SU-DHL-6 (cell line): ENCODE measurements around the gene HLF.

ENCODE experiments used
- H2AFZ ChIP-seq: fragments of 200-600 bp; sonication (generic); 2 replicates; pipeline ENCODE4 v1.6.1; 2014; ENCODE audit warnings: low read depth, mild to moderate bottlenecking, moderate library complexity, mixed read lengths, antibody characterized with exemption, low read length; ENCODE audit not compliant: severe bottlenecking
- H3F3A ChIP-seq: fragments of 200-600 bp; shearing (Covaris generic); 2 replicates; pipeline ENCODE4 v1.6.0; 2016; ENCODE audit warnings: antibody characterized with exemption, mild to moderate bottlenecking; ENCODE audit not compliant: insufficient read depth
- H3K27ac ChIP-seq: fragments of 200-600 bp; sonication (generic); 2 replicates; pipeline ENCODE4 v1.5.1; 2016; ENCODE audit warnings: low read depth, mild to moderate bottlenecking, low read length, moderate library complexity, mixed read lengths
- H3K27me3 ChIP-seq: fragments of 200-600 bp; sonication (generic), shearing (Covaris generic); 2 replicates; pipeline ENCODE4 v1.6.0; 2014; ENCODE audit warnings: mild to moderate bottlenecking, low read length
- H3K36me3 ChIP-seq: fragments of 200-600 bp; sonication (generic); 2 replicates; pipeline ENCODE4 v1.6.1; 2014; ENCODE audit warnings: mild to moderate bottlenecking, low read length, mixed read lengths
- H3K4me2 ChIP-seq: fragments of 300-600, 200-600 bp; shearing (Covaris generic), sonication (generic); 2 replicates; pipeline ENCODE4 v1.6.0; 2014; ENCODE audit warnings: low read length, low read depth, mild to moderate bottlenecking; ENCODE audit not compliant: poor library complexity, severe bottlenecking
- H3K4me3 ChIP-seq: fragments of 200-600 bp; sonication (generic); 2 replicates; pipeline ENCODE4 v1.5.1; 2014; ENCODE audit warnings: antibody characterized with exemption, low read length, mild to moderate bottlenecking, mixed read lengths; ENCODE audit not compliant: insufficient read depth, poor library complexity, severe bottlenecking
- H3K79me2 ChIP-seq: fragments of 200-600 bp; sonication (generic); 2 replicates; pipeline ENCODE4 v1.6.1; 2014; ENCODE audit warnings: mild to moderate bottlenecking, low read length, moderate library complexity; ENCODE audit not compliant: insufficient read depth
- H3K9ac ChIP-seq: fragments of 200-600 bp; sonication (generic); 2 replicates; pipeline ENCODE4 v1.7.0; 2014; ENCODE audit warnings: mild to moderate bottlenecking, low read length
- H3K9me2 ChIP-seq: fragments of 200-600 bp; sonication (generic); replicated peaks from 2 replicates; pipeline ENCODE4 v1.6.1; 2014; ENCODE audit warnings: low read length; ENCODE audit not compliant: insufficient read depth
- H3K9me3 ChIP-seq: fragments of 200-600 bp; sonication (generic); 2 replicates; pipeline ENCODE4 v1.6.1; 2014; ENCODE audit warnings: low read length, mixed read lengths; ENCODE audit not compliant: insufficient read depth
- H4K20me1 ChIP-seq: fragments of 200-600 bp; sonication (generic); 2 replicates; pipeline ENCODE4 v1.6.1; 2014; ENCODE audit warnings: low read depth, mild to moderate bottlenecking, antibody characterized with exemption, low read length, moderate library complexity, mixed read lengths
- EZH2phosphoT487 ChIP-seq: fragments of 200-600 bp; sonication (generic), shearing (Covaris generic); conservative IDR thresholded peaks from 2 replicates; pipeline ENCODE4 v1.6.1; 2018; ENCODE audit warnings: mild to moderate bottlenecking, antibody characterized with exemption, low read length, moderate library complexity, mixed read lengths
- TF ChIP-seq, protein P1 (sequence below): fragments of 200-600 bp; sonication (generic); IDR thresholded peaks from one replicate; pipeline ENCODE4 v1.5.1; 2017; ENCODE audit warnings: antibody characterized with exemption, mild to moderate bottlenecking, low read length, moderate library complexity; ENCODE audit not compliant: insufficient read depth, poor library complexity, severe bottlenecking

The HLF gene

DNA sequence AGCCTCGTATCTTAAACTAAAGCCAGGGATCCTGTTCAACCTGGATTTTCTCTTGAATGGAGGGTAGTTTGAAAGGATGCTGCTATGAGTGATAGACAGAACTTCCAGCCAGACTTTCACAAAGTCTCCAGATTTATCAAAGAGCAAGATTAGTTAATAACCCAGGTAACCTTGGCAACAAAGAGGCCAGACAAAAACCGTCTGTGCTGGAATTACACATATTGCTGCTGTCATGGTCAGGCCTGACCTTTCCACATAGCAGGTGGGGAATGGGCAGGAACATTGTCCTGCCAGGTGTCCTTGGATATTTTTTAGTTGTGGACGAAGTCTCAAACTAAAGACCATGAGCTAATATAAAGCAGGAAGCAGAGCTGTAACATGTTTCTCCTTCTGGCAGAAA lies 52.5 kb downstream of the HLF start:
- TF ChIP-seq, protein P1, sequence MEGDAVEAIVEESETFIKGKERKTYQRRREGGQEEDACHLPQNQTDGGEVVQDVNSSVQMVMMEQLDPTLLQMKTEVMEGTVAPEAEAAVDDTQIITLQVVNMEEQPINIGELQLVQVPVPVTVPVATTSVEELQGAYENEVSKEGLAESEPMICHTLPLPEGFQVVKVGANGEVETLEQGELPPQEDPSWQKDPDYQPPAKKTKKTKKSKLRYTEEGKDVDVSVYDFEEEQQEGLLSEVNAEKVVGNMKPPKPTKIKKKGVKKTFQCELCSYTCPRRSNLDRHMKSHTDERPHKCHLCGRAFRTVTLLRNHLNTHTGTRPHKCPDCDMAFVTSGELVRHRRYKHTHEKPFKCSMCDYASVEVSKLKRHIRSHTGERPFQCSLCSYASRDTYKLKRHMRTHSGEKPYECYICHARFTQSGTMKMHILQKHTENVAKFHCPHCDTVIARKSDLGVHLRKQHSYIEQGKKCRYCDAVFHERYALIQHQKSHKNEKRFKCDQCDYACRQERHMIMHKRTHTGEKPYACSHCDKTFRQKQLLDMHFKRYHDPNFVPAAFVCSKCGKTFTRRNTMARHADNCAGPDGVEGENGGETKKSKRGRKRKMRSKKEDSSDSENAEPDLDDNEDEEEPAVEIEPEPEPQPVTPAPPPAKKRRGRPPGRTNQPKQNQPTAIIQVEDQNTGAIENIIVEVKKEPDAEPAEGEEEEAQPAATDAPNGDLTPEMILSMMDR, result no peak
- no peak for TF ChIP-seq EZH2phosphoT487
- no peaks in the 10 kb centered on the region for H3K79me2 ChIP-seq
- no peak overlapping the region for H3K4me3 ChIP-seq
- H2AFZ ChIP-seq, result no peak overlapping the region
- H3K9ac ChIP-seq, result no peak overlapping the region
- no peaks in the 10 kb centered on the region for H3K27me3 ChIP-seq
- no peaks in the 10 kb centered on the region for H3F3A ChIP-seq
- H3K36me3 ChIP-seq, result no peaks in the 10 kb centered on the region
- no peaks in the 10 kb centered on the region for H3K9me3 ChIP-seq
- no peaks in the 10 kb centered on the region for H3K9me2 ChIP-seq
- H4K20me1 ChIP-seq, result no peaks in the 10 kb centered on the region
- no peak overlapping the region for H3K4me2 ChIP-seq
- H3K27ac ChIP-seq, result no peak overlapping the region

DNA sequence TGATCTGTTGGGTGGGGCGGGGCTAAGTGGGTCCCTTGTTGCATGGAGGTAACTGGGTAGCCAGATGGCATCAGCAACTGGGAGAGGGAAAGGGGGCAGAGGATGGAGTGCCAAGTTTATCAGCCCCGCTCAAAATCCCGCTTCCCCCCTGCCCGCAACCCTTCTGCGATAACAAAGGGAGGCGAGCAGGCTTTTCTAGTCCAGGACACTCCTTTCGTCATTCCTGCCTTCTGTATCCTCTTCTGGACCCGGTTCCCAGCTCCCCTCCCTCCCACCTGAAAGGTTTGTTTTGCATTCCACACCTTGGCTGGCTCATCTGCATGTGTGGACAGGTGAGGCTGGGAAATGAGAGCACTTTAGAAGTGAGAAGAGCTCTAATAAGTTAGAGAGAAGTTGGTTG lies 53.3 kb downstream of the HLF start:
- H3K27ac ChIP-seq, result no peak overlapping the region
- H3K36me3 ChIP-seq, result no peaks in the 10 kb centered on the region
- no peaks in the 10 kb centered on the region for H4K20me1 ChIP-seq
- no peaks in the 10 kb centered on the region for H3K9me3 ChIP-seq
- H3K4me2 ChIP-seq, result no peak overlapping the region
- H3K9me2 ChIP-seq, result no peaks in the 10 kb centered on the region
- H3K4me3 ChIP-seq, result no peak overlapping the region
- no peaks in the 10 kb centered on the region for H3K79me2 ChIP-seq
- TF ChIP-seq, protein P1, result no peak
- no peak for TF ChIP-seq EZH2phosphoT487
- H2AFZ ChIP-seq, result no peak overlapping the region
- no peaks in the 10 kb centered on the region for H3F3A ChIP-seq
- no peaks in the 10 kb centered on the region for H3K27me3 ChIP-seq
- H3K9ac ChIP-seq, result no peak overlapping the region

DNA sequence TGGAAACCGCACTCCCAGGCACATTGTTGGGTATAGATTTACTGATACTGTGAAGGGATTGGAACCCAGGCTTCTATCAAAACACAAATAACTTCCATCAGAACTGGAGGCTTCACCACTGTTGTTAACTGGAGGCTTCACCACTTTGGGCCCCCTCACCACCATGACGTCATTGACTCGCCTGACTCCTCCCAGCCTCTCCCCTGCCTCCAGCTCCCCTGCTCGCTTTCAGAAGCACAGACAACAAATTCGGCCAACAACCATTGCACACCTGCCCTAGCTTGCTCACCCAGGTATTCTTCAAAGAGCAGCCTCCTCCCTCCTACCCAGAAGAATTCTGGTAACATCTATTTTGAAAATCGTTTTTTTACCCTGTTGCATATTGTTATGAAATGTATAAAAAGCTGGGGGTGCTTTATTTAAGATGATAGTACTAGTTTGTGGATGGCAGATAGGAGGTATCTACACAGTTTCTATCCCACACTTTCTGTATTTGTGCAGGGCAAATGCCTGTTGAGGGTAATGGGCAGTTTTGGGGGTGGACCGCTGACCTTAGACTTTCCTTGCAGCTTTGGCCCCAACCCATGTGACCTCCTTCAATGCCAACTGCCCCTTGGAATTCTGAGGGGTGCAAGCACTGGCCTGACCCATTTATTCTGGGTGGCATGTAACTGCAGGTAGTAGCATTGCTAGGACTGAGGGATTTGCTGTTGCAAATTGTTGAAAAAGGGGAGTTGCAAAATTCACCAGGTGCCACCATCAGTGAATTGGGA lies 54.1 kb downstream of the HLF start:
- Histone ChIP-seq H3K9me3 (no peaks in the 10 kb centered on the region), H3F3A (no peaks in the 10 kb centered on the region), H3K4me2 (no peak overlapping the region), H3K9ac (no peak overlapping the region), H3K36me3 (no peaks in the 10 kb centered on the region), H3K27ac (no peak overlapping the region), H4K20me1 (no peaks in the 10 kb centered on the region), H3K79me2 (no peaks in the 10 kb centered on the region), H2AFZ (no peak overlapping the region), H3K27me3 (no peaks in the 10 kb centered on the region), H3K4me3 (no peak overlapping the region), H3K9me2 (no peaks in the 10 kb centered on the region)
- TF ChIP-seq EZH2phosphoT487, result no peak
- TF ChIP-seq, protein P1, result no peak
